ENCODE results near the gene ZDHHC20.

ZDHHC20 gene, protein sequence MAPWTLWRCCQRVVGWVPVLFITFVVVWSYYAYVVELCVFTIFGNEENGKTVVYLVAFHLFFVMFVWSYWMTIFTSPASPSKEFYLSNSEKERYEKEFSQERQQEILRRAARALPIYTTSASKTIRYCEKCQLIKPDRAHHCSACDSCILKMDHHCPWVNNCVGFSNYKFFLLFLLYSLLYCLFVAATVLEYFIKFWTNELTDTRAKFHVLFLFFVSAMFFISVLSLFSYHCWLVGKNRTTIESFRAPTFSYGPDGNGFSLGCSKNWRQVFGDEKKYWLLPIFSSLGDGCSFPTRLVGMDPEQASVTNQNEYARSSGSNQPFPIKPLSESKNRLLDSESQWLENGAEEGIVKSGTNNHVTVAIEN

DNA sequence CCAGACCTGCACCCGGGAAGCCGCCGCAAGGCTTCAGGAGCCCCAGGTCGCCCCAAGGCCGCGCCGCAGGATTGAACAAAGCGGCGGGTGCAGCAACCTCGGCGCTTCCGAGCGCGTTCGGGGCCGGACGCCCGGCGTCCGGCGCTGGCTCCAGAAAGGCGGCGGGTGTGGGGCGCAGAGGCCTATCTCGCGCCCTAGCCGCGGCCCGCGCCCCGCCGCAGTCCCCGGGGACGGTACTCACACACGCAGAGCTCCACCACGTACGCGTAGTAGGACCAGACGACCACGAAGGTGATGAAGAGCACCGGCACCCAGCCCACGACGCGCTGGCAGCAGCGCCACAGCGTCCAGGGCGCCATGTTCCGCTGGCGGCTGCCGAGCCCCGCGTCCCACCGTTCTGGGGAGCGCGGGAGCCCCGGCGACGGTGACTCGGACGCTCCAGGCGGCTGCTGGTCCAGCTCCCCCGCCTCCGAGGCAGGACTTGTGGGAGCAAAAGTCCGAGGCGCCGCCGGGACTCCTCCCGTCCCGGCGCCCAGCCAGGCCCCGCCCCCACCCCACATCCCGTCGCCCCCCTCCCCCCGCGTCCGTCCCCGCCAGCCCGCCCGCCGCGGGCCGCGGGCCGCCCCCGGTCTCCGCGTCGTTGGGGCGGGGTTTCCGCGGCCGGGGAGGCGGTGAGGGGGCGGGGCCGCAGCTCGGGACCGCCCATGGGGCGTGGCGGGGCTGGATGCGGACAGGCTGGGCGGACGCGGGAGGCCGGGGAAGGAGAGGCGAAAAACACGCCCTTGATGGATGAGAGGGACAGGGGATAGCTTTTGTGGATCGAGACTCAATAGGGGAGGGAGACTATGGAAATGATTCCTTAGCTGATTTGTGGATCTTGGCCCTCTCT lies at the start of gene ZDHHC20:
TSS of gene ZDHHC20 (minus strand) at position 491 of the 889 bp plus-strand sequence. CDS start at position 359, 132 bp downstream.
- TF ChIP-seq ZNF274 (IDR thresholded peaks at IDR 0.05; ENCODE audit: low read depth, low read length): no peak

GRCh38 chr13:21504379-21504778 lies 45.3 kb upstream of the ZDHHC20 start:
- TF ChIP-seq ZNF274 (IDR thresholded peaks at IDR 0.05; ENCODE audit: low read depth, low read length): no peak
- H3K4me3 ChIP-seq (ENCODE audit: low read length): no peak overlapping the region

More for the DNA sequence above, at the start of gene ZDHHC20:
- peak within 1 kb of the TSS; percentile 96 for H3K4me3 ChIP-seq (ENCODE audit: low read length)

- no peak for TF ChIP-seq ZNF274 (IDR thresholded peaks at IDR 0.05; ENCODE audit: low read depth, low read length)
- no peak overlapping the region for H3K4me3 ChIP-seq (ENCODE audit: low read length)
Measured at GRCh38 chr13:21501686-21502085, 42.6 kb upstream of the ZDHHC20 start.

DNA sequence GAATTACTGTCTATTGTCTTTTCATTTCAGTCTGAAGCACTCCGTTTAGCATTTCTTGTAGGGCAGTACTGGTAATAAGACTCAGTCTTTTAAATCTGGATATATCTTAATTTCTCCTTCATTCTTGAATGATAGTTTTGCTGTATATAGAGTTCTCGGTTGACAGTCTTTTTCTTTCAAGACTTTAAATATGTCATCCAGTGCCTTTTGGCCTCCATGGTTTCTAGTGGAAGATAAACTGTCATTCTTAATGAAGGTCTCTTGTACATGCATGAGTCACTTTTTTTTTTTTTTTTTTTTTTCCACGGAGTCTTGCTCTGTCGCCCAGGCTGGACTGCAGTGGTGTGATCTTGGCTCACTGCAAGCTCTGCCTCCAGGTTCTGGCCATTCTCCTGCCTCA lies 27.2 kb upstream of the ZDHHC20 start:
- no peak for TF ChIP-seq ZNF274 (IDR thresholded peaks at IDR 0.05; ENCODE audit: low read depth, low read length)
- H3K4me3 ChIP-seq (ENCODE audit: low read length): no peak overlapping the region

- no peak for TF ChIP-seq ZNF274 (IDR thresholded peaks at IDR 0.05; ENCODE audit: low read depth, low read length)
- no peak overlapping the region for H3K4me3 ChIP-seq (ENCODE audit: low read length)
Measured at GRCh38 chr13:21483748-21484147, 24.6 kb upstream of the ZDHHC20 start.

DNA sequence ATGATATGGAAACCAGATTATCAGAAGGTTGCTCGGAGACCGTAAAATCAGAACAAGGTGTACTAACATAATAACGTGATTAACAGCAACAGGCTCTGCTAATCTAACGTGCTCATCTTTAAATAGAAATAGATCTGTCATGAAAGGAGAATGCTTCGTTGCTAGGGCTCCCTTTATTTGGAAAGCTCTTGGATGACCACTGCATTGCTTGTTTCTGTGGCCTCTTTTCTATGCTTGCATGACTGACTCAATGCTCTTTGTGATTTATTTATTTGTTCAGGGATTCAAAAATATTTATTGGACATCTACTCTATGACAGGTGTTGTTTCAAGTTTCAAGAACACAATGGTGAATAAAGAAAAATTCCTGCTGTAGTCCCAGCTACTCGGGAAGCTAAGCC lies 22.3 kb upstream of the ZDHHC20 start:
- no peak for TF ChIP-seq ZNF274 (IDR thresholded peaks at IDR 0.05; ENCODE audit: low read depth, low read length)
- no peak overlapping the region for H3K4me3 ChIP-seq (ENCODE audit: low read length)

- TF ChIP-seq ZNF274 (IDR thresholded peaks at IDR 0.05; ENCODE audit: low read depth, low read length): no peak
- no peak overlapping the region for H3K4me3 ChIP-seq (ENCODE audit: low read length)
Measured at GRCh38 chr13:21478881-21479808, 20.0 kb upstream of the ZDHHC20 start.

DNA sequence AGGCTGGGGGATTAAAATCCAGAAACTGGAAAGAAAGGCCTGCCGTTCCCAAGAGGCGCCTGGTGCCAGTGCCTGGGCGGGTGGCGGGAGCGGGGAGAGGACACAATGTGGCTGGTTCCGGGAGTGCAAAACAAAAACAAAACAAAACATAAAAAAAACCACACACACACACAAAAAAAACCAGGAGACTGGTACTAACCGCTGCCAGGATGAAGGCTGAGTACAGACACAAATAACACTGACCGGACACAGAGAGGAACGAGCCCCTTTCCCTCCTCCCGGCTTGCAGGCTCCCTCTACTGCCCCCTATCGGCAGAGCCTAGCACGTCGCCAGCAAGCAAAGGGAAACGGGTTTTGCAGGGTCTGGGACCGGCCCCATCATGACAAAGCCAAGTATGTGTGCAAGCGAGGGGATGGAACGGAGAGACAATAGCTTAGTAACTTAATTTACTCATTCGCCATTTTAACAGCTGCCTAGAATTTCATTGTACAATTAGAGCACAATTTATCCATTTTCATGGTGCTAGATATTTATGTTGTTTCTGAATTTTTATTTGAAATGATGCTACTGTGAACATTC lies 17.9 kb upstream of the ZDHHC20 start:
- peak overlapping the region; percentile 56; the same call in 1 of the 2 replicates for H3K4me3 ChIP-seq (ENCODE audit: low read length)

GRCh38 chr13:21475115-21475514 lies 16.0 kb upstream of the ZDHHC20 start:
- TF ChIP-seq ZNF274 (IDR thresholded peaks at IDR 0.05; ENCODE audit: low read depth, low read length): no peak
- no peak overlapping the region for H3K4me3 ChIP-seq (ENCODE audit: low read length)

More for the DNA sequence above, 17.9 kb upstream of the ZDHHC20 start:
- no peak for TF ChIP-seq ZNF274 (IDR thresholded peaks at IDR 0.05; ENCODE audit: low read depth, low read length)

GRCh38 chr13:21470785-21471184 lies 11.7 kb upstream of the ZDHHC20 start:
- no peak for TF ChIP-seq ZNF274 (IDR thresholded peaks at IDR 0.05; ENCODE audit: low read depth, low read length)
- no peak overlapping the region for H3K4me3 ChIP-seq (ENCODE audit: low read length)

GRCh38 chr13:21466527-21466926 lies 7.4 kb upstream of the ZDHHC20 start:
- TF ChIP-seq ZNF274 (IDR thresholded peaks at IDR 0.05; ENCODE audit: low read depth, low read length): no peak

DNA sequence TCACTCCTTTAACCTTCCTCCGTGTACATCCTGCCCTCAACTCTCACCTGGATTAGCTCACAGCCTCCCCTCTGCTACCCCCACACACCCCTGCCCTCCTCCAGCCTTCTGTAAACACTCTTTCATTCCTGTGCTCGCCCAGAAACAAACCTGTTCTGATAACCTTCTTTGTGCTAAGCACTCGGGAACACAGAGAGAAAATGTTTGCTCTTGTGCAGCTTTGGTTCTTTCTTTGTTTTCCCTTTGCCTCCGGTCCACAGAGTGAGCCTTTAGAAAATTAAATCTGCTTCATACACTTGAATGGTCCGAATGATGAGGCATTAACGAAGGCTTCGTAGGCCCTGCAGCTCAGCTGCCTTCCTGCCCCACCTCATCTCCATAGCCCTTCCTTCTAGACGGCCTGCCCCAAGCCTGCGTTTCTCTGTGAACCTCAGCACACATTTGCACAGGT lies 6.6 kb upstream of the ZDHHC20 start:
- no peak overlapping the region for H3K4me3 ChIP-seq (ENCODE audit: low read length)
- TF ChIP-seq ZNF274 (IDR thresholded peaks at IDR 0.05; ENCODE audit: low read depth, low read length): no peak

More at GRCh38 chr13:21466527-21466926, 7.4 kb upstream of the ZDHHC20 start:
- no peak overlapping the region for H3K4me3 ChIP-seq (ENCODE audit: low read length)

DNA sequence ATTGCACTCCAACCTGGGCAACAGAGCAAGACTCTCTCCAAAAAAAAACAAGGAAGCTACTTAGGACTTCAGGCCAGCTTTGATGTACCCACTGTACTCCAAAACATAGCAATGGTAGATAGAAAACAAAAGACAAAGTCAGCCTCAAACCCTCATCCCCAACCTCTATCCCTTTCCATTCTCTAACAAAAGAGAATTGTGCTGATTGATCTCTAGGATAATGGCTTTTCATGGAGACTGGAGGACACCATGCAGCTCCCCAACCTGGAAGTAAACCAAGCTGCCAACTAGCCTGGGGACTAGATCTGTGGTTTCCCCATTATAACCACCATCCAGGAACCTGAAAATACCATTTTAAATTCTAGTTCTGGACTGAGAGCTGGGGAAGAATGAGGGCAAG lies 4.3 kb upstream of the ZDHHC20 start:
- H3K4me3 ChIP-seq (ENCODE audit: low read length): no peak overlapping the region
- TF ChIP-seq ZNF274 (IDR thresholded peaks at IDR 0.05; ENCODE audit: low read depth, low read length): no peak

Data from GM08714 (cell line).